Vagina (tissue), 2 donors: ENCODE data around the gene ASB7. TPM values are rescaled to one million over a fixed set of nuclear protein-coding genes. Genes with fewer than 3 reads are reported as not detected.
"Not testable (repeated sequence)": the region's sequence is repeated elsewhere in the genome, so short reads cannot be mapped to it uniquely, and the experiment has no call there.

Experiments
- DNase-seq, 2 donors: peaks; one replicate each; pipeline ENCODE4 v3.0.0-alpha.2; 2017; ENCODE audit errors: extremely low spot score in 2 of 2
- H3K27ac ChIP-seq: fragments of 200-600 bp; sonication (generic); one replicate; pipeline ENCODE4 v1.5.1; 2019
- H3K27me3 ChIP-seq: fragments of 200-600 bp; sonication (generic); one replicate; pipeline ENCODE4 v1.5.1; 2019
- H3K36me3 ChIP-seq, 2 donors: fragments of 200-600 bp; sonication (generic); one replicate each; pipeline ENCODE4 v1.5.1; 2017 to 2019
- H3K4me1 ChIP-seq: fragments of 200-600 bp; sonication (generic); one replicate; pipeline ENCODE4 v1.5.1; 2019
- H3K4me3 ChIP-seq, 2 donors: fragments of 200-600 bp; sonication (generic); 1 replicate in 1 of 2; 2 replicates in 1 of 2; pipeline ENCODE4 v1.5.1; 2016 to 2019
- H3K9me3 ChIP-seq: fragments of 200-600 bp; sonication (generic); one replicate; pipeline ENCODE4 v1.5.1; 2019
- CTCF ChIP-seq, 3 experiments: fragments of 450-650 bp in 2 of 3; fragments of 200-600 bp in 1 of 3; sonication (generic) in 1 of 3; IDR thresholded peaks; one replicate each; pipeline ENCODE4 v1.5.1; 2017 to 2019; ENCODE audit warnings: antibody characterized with exemption in 3 of 3, mild to moderate bottlenecking in 2 of 3, moderate library complexity in 2 of 3
- POLR2A ChIP-seq, 2 donors: fragments of 450-650 bp; IDR thresholded peaks; one replicate each; pipeline ENCODE4 v1.6.1; 2017; ENCODE audit warnings: antibody characterized with exemption in 2 of 2, mild to moderate bottlenecking in 2 of 2, moderate library complexity in 2 of 2
- POLR2AphosphoS5 ChIP-seq, 2 donors: sonication (generic); formaldehyde crosslinking; IDR thresholded peaks; one replicate each; pipeline ENCODE4 v1.9.0; 2017; ENCODE audit warnings: antibody characterized with exemption in 2 of 2, mild to moderate bottlenecking in 2 of 2, low read depth in 1 of 2; ENCODE audit not compliant: insufficient read depth in 1 of 2
- intact Hi-C: fragments of 100-400 bp; cut with DNase I; formaldehyde crosslinking; loops from one replicate; pipeline ENCODE4 v1.15.1; 2023
- total RNA-seq: library from RNA; depleted of rRNA; stranded (reverse); fragments of >200 nt; gene quantifications from one replicate; pipeline ENCODE4 v1.2.3, GENCODE V29; 2016

ASB7 gene
- total RNA-seq, 1 donor from 2014 or later = 17.9 TPM

DNA sequence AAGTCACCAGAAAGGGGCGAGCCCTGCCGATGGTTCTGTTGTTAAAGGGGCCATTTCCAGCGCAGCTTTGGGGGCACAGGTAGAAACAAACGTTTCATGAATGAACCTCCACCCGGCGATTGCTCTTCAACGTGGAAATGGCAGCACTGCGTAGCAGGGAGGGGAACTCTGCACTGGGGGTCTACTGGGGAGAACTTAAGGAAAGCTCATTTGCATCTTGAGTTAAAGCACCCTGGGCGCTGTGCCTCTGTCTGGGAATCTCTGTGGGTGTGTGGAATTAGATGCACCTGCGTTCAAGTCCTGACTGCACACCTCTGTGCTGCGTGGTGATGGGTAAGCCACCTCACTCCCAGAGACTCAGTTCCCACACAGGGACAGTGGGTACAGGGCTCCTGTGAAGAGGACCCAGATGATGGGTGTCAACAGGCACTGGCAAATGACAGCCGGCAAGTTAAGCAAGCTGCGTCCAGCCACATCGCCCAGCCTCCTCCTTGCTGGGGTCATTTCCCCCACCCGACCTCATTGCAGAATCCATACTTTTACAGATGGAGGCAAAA lies 68.8 kb downstream of the ASB7 start:
- Histone ChIP-seq H3K4me1 (peaks cover 15% of the 10 kb centered on the region), H3K27me3 (no peaks in the 10 kb centered on the region), H3K27ac (peak overlapping the region; percentile 87), H3K4me3 (no peak overlapping the region), H3K9me3 (no peaks in the 10 kb centered on the region), H3K36me3 (no peaks in the 10 kb centered on the region)
- TF ChIP-seq POLR2AphosphoS5 (IDR thresholded peaks at IDR 0.05; ENCODE audit: insufficient read depth in 1 of 2, low read depth in 1 of 2) = no peak
- no peak for DNase-seq
- intact Hi-C loops = no loop called here

- intact Hi-C loops = no loop called here
- Histone ChIP-seq H3K27ac (peak overlapping the region; percentile 87), H3K36me3 (no peaks in the 10 kb centered on the region), H3K27me3 (no peaks in the 10 kb centered on the region), H3K9me3 (no peaks in the 10 kb centered on the region), H3K4me1 (peaks cover 15% of the 10 kb centered on the region), H3K4me3 (no peak overlapping the region)
- TF ChIP-seq POLR2AphosphoS5 (IDR thresholded peaks at IDR 0.05; ENCODE audit: insufficient read depth in 1 of 2, low read depth in 1 of 2) (peak in 1 of 2 donors; percentile 46), CTCF (IDR thresholded peaks at IDR 0.05) (peak; percentile 34 to 70 (median 58)), POLR2A (IDR thresholded peaks at IDR 0.05) (no peak)
- DNase-seq = no peak
Measured at GRCh38 chr15:100671858-100672543, 69.6 kb downstream of the ASB7 start.

- no peak overlapping the region for H3K4me3 ChIP-seq
- H3K9me3 ChIP-seq = no peaks in the 10 kb centered on the region
- intact Hi-C loops = no loop called here
- H3K36me3 ChIP-seq = no peaks in the 10 kb centered on the region
- peaks cover 15% of the 10 kb centered on the region for H3K4me1 ChIP-seq
- H3K27ac ChIP-seq = peak overlapping the region; percentile 87
- H3K27me3 ChIP-seq = no peaks in the 10 kb centered on the region
- DNase-seq = no peak
- no peak for TF ChIP-seq POLR2A (IDR thresholded peaks at IDR 0.05)
- TF ChIP-seq POLR2AphosphoS5 (IDR thresholded peaks at IDR 0.05; ENCODE audit: insufficient read depth in 1 of 2, low read depth in 1 of 2) = no peak
- no peak for TF ChIP-seq CTCF (IDR thresholded peaks at IDR 0.05)
Measured at GRCh38 chr15:100672959-100673358, 70.6 kb downstream of the ASB7 start.

DNA sequence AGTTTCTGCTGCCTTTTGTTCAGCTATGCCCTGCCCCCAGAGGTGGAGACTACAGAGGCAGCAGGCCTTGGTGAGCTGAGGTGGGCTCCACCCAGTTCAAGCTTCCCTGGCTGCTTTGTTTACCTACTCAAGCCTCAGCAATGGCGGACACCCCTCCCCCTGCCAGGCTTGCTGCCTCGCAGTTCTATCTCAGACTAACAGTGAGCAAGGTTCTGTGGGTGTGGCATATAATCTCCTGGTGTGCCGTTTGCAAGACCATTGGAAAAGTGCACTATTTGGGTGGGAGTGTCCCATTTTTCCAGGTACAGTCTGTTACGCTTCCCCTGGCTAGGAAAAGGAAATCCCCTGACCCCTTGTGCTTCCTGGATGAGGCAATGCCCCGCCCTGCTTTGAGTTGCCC lies 76.8 kb downstream of the ASB7 start:
- H3K4me1 ChIP-seq, H3K27me3 ChIP-seq, intact Hi-C loops, H3K36me3 ChIP-seq, H3K4me3 ChIP-seq, H3K27ac ChIP-seq, H3K9me3 ChIP-seq: not testable (repeated sequence)
- DNase-seq = peak in 1 of 2 donors; percentile 67

- TF ChIP-seq CTCF (IDR thresholded peaks at IDR 0.05) (no peak), POLR2A (IDR thresholded peaks at IDR 0.05) (no peak), POLR2AphosphoS5 (IDR thresholded peaks at IDR 0.05; ENCODE audit: insufficient read depth in 1 of 2, low read depth in 1 of 2) (no peak)
- Histone ChIP-seq H3K27me3 (no peaks in the 10 kb centered on the region), H3K4me1 (no peaks in the 10 kb centered on the region), H3K36me3 (no peaks in the 10 kb centered on the region), H3K9me3 (no peaks in the 10 kb centered on the region), H3K27ac (no peak overlapping the region), H3K4me3 (no peak overlapping the region)
- intact Hi-C loops = no loop called here
- peak in 1 of 2 donors; percentile 77 for DNase-seq
Measured at GRCh38 chr15:100680726-100681125, 78.3 kb downstream of the ASB7 start.

DNA sequence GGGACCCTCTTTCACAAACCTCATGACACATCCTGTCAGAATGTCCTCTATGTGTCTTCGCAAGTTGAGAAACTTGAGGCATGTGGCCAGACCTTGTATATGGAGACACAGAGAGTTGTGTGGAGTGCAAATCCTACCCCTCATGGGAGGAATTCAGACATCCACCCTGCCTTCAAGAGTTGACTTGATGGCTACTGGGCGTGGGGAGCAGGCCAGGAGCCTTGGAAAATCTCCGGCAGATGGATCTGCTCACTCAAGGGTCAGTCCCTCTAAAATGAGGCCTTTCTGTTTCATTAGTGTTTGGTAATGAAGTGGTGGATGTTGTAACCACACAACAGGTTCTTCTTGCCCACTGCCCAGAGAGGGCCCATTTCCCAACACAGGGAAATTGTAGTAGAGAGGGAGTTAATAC lies 79.0 kb downstream of the ASB7 start:
- no peaks in the 10 kb centered on the region for H3K27me3 ChIP-seq
- no peak overlapping the region for H3K27ac ChIP-seq
- DNase-seq = peak in 1 of 2 donors; percentile 89
- TF ChIP-seq CTCF (IDR thresholded peaks at IDR 0.05) = no peak
- TF ChIP-seq POLR2AphosphoS5 (IDR thresholded peaks at IDR 0.05; ENCODE audit: insufficient read depth in 1 of 2, low read depth in 1 of 2) = no peak
- no peak for TF ChIP-seq POLR2A (IDR thresholded peaks at IDR 0.05)
- no peaks in the 10 kb centered on the region for H3K9me3 ChIP-seq
- intact Hi-C loops = no loop called here
- no peak overlapping the region for H3K4me3 ChIP-seq
- H3K36me3 ChIP-seq = no peaks in the 10 kb centered on the region
- peaks cover 5% of the 10 kb centered on the region for H3K4me1 ChIP-seq
